RPMI7951 (cell line): Measurements from ENCODE around the gene DGKD. TPM values are rescaled to one million over a fixed set of nuclear protein-coding genes. Genes with fewer than 3 reads are reported as not detected.

Experiments
- DNase-seq: peaks from one replicate; pipeline ENCODE4 v3.0.0-alpha.2; 2012; ENCODE audit warnings: low read depth
- total RNA-seq: library from RNA; depleted of rRNA; stranded (reverse); fragments of >200 nt; shearing (Covaris generic); gene quantifications from 2 replicates; pipeline ENCODE4 v1.2.3, GENCODE V29; 2014

DGKD gene
- total RNA-seq, 1 experiment from 2014 or later: 28.0 TPM

DNA sequence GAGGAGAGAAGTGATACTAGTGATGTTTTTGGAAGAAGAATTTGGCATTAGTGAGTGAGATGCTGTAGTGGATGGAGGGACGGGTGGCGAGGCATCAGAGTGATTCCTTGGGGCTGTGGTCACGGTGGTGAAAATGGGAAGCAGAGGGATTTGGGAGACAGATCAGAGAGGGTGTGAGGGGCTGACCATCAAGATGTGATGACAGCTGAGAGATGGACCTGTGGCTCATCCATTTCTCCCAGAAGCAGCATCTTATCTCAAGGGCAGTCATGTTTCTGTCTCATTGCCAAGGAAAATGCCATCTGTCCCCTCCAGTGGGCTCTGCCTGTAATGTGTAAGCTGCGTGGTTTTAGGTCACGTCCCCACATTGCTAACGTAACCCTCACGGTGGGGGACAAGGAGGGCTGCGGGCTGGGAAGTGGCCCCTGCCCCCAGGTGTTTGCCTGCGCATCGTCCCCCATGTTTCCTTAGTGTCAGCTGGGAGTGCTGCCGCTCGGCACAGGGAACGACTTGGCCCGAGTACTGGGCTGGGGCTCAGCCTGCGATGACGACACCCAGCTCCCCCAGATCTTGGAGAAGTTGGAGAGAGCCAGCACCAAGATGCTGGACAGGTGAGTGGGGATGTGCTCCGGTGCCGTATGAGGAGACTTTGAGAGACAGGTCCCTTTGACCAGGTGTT, 91.0 kb downstream of the DGKD start:
- DNase-seq: no peak

DNA sequence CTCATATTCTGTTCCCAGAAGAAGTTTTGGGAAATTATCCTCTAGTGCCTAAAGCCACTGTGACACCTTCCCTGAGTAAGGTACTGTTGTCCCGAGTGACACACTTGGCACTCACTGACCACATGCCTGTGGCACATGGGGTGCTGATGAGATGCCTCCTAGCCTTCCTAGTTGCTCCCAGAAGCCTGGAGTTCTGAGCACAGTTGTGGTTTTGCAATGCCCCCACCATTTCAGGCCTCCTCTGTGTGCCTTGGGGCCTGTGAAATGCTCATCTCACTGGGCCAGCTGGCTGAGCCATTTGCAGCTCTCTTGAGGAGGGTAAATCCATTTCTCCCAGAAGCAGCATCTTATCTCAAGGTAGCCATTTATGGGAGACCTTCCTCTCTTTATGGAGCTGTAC, 91.8 kb downstream of the DGKD start:
- peak; percentile 25 for DNase-seq

DNA sequence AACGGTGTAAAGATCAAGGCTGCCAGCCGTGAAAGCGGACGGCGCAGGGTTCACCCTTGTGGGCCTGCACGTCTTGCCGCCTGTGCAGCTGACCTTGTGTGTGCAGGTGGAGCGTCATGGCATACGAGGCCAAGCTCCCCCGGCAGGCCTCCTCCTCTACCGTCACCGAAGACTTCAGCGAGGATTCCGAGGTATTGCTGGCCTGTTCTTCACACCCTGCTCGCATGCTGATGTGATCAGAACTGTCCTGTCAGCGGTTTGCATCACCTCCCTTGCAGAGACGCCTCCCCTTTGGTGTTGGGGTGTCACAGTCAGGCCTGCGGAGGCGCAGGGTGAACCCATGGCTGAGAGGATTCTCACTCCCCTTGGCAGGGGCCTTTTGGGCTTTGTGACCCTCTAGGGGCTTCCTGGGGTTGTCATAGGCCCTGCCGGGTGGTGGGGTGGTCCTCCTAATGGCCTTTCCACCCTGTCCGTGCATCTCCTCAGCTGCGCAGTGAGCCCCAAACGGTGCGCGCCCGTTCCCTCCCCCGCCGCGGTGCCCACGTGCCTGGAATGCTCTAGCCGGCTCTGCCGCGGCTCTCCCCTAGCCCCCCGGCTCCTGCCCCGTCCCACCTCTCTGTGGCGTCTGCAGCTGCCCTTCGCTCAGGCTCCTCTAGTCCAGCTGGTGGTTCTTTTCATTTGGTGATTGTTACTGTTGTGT, 92.5 kb downstream of the DGKD start:
- DNase-seq: no peak

DNA sequence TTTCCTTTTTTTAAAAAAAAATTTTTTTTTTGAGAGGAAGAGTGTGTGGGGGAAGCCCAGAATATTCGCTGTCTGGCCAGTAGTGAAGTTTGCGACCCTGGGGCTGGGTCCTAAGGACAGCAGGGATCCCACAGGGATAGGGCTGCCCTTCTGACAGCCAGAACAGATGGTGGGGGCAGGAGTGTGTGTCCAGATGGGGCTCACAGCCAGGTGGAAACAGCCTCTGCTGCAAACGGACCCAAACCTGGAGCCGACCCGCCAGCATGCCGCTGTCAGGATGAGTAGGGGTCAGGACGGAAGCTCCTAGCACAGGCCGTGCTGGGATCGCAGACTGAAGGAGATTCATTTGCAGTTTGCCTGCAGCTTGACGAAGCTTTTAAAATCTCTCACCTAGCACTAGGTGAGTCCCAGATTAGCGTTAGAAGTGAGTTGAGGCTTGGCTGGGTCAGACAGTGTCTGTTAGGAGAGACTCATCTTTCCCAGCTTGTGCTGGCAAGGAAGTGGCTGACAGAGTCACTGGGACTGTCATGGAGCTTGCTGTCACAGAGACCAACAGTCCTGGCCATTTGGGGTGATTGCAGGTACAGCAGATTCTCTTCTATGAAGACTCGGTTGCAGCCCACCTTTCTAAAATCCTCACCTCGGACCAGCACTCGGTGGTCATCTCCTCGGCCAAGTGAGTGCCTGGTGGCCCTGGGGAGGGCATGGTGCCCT, 93.4 kb downstream of the DGKD start:
- no peak for DNase-seq

DNA sequence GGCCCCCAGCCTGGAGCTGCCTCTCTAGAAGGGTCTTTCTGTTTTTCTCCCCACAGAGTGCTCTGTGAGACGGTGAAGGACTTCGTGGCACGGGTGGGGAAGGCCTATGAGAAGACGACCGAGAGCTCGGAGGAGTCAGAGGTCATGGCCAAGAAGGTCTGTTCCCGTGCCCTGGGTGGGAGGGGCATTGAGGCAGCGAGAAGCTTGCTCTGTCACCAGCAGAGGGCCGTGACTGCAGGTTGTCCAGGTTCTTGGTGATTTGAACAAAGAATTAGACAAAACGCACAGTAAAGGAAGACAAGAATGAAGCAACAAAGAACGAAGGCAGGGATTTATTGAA, 93.9 kb downstream of the DGKD start:
- DNase-seq: no peak

DNA sequence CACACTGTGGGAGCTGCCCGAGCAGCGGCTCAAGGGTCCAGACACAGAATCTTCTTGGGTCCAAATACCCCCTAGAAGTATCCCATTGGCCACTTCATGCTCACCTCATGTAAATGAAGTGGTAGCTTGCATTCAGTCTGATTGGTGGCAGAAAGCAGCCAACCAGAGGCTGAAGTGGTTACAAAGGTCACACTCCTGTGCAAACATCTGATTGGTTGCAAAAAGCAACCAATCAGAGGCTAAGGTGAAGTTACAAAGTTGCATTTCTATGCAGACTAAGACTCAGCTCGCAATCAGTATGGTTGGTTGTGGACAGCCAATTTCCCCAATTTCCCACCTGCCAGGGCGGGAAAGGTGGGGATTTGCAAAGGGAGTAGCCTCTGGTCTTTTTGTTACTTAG, 94.3 kb downstream of the DGKD start:
- no peak for DNase-seq

DNA sequence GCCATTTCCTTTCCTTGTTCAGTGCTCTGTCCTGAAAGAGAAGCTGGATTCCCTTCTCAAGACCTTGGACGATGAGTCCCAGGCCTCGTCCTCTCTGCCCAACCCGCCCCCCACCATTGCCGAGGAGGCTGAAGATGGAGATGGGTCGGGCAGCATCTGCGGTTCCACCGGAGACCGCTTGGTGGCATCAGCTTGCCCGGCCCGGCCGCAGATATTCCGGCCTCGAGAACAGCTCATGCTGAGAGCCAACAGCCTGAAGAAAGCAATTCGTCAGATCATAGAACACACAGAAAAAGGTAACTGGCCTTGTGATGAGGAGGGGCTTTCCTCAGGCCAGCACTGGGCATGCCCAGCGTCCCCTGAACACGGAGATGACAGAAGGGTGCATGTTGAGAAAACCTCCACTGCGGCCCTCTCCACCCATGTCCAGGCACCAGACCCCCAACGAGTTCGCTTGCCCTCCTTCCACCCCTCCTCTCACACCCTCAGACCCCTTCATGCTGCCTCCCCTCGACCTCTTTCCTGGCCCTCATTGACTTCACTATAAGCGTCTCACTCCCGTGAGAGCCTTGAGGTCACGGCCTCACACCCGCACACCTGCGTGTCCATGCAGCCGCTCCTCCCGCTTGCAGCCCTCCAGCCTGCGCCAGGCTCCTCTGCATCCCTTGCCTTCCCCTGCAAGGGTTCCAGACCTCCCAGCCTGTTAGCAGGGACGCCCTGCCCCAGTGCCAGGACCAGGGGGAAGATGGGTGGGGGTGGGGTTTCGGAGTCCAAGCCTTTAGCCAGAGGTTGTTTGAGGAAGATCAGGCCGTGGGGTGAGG, 95.0 kb downstream of the DGKD start:
- DNase-seq: no peak

DNA sequence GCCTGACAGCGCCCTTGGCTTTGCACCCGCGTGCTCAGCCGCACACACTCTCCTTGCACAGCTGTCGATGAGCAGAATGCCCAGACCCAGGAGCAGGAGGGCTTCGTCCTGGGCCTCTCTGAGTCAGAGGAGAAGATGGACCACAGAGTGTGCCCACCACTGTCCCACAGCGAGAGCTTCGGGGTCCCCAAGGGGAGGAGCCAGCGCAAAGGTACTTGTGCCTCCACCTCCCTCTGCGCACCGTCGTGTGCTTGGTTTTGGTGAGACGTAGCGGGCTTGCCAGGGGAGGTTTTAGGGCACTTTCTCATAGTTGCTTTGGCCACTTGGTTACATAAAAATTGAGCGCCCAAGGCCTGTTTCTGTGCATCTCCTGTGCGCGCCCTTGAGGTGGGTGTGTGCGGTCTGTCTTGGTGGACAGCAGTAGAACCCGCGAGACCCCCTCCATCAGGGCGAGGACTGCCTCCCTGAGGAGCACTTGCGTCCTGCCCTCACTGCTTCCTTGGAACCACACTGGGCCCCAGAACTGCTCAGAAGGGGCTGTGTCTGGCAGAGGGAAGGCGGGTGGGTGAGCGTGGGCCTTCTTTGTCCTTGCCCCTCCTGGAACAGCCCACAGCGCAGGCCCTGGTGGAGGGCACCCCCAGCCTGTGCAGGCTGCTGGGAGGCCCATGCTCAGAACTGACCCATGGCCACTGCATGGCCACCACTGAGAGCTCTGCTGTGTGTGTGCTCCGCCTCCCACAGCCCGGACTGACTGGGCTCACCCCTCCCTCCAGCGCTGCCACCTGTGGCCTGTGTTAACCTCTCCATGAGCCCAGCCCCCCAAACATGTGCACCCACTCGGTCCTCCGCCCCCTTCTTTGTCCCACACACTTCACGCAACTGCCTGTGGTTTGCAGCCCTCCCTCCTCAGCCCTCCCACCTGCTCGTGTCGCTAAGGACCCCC, 95.9 kb downstream of the DGKD start:
- DNase-seq: no peak

DNA sequence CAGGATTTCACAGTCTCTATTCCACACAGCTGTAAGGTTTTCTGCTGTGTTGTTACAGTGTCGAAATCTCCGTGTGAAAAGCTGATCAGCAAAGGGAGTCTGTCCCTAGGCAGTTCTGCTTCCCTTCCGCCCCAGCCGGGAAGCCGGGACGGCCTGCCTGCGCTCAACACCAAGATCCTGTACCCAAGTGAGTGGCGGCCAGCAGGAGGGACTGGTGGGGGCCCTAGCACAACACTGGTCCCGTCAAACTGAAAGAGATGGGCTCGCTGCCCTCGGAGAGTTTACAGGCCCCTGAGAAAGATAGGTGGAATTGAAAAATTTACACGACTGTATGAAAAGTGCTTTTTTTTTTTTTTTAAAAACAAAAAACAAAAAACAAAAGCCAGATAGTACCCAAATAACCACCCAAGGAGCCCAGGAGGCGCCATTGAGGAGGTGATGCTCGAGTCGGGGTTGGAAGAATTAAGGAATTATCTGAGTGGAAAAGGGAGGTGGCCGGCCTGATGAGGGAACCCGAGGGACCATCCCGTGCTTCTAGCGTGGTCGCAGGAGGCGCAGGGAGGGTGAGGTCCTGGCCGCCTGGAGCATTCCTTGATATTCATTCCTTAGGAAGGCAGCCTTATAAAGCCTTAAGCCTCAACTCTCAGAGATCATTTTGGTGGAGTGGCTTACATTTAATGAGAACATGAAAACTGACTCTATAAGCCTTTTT, 96.7 kb downstream of the DGKD start:
- DNase-seq: no peak

DNA sequence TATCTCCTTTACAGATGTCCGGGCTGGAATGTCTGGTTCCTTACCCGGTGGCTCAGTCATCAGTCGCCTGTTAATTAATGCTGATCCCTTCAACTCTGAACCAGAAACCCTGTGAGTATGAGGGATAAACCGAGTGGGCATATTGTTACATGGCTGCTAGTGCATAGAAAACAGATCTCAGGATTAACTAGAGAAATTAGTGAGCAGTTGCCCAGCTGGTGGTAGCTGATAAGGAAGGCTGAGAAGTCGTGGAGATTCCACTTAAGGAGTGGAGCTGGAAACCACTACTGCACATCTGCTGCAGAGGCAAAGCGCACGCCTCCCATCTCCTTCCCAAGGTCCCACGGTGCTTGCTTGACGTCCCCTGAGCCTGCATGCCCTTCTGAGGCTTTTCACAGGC, 97.7 kb downstream of the DGKD start:
- DNase-seq: no peak

DNA sequence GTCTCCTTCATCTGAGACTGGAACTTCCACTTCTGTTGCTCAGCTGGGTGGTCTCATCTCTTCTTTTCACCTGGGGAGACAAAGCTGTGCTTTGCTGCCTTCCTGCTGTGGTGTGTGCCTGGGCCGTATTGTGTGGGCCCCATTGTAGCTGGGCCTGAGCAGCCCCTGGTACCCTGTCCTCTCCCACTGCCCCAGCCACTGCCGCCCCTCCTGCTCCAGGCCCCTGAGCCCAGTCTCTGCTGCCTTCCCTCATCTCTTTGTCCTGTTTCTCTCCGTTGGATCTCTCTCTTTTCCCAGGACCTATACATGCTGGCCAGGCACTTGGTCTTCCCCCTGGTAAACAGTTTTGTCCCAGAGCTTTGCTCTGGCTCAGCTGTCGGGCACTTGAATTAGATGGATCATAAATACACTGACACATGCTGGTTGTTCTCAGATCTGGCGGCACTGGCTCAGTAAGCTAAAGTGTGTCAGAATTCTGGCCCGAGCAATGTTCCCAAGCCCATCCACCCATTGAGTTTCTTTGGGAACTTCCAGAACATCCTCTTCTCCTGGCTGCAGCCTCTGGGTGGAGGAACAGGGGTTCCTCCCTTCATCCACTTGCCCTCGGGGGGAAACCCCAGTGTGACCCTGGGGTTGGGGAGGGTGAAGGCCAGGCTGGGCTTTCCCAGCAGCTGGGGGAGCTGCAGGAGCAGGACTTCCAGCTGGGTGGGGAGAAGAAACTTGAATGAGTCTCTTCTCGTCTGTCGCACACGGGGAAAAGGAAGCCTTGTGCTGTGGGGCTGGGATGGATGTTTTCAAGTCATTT, 99.0 kb downstream of the DGKD start:
- DNase-seq: no peak

DNA sequence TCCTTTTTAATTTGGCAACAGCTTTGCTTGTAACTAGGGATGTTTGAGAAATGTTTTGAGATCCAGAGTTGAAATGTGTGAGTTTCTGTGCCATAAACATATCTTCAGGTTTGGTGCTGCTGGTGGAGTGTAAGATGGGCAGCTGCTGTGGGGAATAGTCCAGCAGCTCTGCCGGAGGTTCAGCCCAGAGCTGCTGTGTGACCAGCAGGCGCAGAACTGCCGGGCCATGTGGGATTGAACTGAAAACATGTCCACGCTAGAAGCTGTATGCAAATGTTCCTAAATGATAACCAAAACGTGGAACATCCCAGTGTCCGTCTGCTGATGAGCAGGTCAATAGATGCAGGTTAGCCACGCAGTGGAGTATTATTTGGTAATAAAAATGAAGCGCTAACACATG, 99.6 kb downstream of the DGKD start:
- no peak for DNase-seq

DNA sequence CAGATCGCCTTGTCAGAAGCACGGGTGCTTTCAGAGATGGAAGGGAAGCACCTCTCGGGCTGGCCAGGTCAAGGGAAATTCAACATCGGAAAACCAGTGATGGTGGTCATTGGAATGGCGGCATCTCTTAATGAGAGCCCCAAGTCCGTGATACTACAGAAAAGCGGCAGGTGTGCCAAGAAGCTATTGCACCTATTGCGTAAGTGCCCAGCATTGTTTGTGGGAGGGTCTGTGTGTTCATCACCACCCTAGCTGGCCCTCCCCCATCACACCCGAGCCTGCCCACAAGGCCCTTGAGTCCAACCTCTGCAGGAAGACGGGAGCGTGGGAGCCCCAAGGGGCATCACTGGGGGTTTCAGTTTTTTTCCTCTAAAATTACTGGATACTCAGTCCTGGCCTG, 100.7 kb downstream of the DGKD start:
- no peak for DNase-seq

DNA sequence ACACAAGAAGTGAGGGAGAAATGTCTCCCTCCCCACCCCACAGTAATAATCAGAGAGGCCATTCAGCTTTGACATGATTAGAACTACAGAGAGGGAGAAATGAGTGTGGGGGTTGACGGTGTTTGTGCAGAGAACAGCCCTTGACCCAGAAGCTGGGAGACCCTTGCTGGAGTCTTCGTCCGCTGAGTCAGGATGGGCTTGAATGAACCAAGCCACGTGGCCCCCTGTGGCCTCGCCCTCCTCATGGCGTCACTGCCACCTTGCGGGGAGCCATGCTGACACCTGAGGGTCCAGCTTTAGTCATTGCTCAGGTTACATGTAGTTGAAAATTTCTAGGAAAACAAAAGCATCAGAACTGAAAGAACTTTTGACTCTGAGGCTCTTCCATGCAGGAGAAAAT, 101.2 kb downstream of the DGKD start:
- no peak for DNase-seq

DNA sequence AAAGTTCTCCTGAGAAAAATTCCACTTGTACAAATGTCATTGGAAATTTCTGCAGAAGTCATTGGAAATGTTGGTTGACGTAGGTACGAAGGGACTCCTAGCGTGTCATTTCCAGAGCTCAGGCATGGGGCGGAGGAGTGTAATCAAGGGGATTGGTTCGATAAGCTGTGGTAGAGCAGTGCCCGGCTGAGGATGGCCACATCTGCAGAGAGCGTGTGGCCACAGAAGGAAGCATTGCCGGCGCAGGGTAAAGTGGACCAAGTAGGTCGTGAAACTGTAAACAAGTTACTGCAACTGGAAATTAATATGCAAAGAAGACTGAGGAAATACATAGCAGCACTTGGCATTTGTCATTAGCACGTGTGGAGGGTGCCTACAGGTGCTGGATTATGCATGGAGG, 101.8 kb downstream of the DGKD start:
- DNase-seq: no peak

DNA sequence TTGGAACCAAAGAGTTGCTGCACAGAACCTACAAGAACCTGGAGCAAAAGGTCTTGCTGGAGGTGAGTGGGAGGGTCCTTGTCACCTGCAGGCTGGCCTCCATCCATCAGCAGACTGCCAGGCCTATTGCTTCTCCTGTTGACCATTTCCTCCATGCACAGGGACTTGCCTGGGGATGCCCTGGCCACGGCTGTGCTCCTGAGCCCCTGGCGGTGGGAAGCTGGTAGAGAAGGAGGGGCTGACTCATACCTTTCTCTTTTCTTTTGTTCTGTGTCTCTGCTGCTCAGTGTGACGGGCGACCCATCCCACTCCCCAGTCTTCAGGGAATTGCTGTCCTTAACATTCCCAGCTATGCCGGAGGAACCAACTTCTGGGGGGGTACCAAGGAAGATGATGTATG, 102.6 kb downstream of the DGKD start:
- DNase-seq: no peak

DNA sequence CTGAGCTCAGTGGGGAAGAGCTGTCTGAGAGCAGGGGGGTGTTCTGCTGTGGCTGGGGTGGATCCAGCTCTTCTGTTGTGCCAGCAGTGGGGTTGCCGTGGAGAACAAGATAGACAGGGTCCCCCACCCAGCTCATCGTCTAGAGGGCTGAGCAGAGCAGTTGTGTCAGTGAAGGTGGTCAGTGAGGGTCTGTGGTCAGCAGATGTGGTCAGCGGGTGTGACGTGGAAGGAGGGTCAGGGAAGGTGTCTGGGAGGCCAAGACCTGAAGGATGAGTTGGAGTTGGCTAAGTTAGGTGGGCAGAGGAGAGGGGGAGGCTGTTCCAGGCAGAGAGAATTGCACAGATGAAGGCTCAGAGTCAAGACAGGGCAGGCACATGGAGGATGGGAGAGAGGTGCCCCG, 103.1 kb downstream of the DGKD start:
- no peak for DNase-seq

DNA sequence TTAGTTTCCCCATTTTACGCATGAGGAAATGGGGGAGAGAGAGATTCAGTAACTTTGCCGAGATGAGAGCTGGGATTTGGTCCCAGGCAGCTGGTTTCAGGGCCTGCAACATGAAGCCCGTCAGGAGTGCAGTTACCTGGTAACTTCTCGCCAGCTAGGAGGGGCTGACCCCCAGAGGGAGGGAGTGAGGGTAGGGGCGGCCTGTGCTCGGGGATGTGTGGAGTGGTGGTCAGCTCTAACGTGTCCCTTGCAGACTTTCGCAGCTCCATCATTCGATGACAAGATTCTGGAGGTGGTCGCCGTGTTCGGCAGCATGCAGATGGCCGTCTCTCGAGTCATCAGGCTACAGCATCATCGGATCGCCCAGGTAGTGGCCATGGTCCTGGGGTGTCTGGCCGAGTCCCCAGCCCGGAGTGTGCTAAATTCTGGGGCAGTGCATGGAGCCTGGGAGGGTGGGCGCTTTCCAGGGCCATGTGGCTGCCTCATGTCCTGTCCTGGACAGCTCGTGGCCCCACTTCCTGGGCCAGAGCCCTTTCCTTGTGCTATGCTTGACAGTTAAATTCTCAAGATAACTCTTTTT, 103.8 kb downstream of the DGKD start:
- no peak for DNase-seq

DNA sequence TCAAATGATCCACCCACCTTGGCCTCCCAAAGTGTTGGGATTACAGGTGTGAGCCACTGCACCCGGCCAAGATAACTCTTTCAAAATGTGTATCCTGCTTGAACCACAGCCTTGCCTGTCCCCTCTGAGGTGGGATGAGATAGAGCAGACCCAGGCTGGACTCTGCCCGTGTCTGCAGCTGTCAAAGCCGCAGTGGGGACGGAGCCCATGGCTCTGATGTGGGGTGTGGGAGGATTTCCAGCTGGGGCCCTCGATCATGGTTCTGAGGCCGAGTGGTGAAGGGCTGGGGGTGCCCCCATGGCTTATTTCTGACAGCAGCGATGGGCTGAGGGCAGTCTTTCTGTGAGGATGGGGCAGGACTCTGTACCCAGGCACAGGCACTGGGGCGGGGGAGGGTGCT, 104.5 kb downstream of the DGKD start:
- DNase-seq: no peak
